GM19043 (cell line): ENCODE measurements around the gene TMEM81.

ENCODE experiments used
- ATAC-seq: cut with Tn5 transposase; IDR thresholded peaks from one replicate; pipeline ENCODE4 v1.9.1; 2021; ENCODE audit warnings: low read depth; ENCODE audit not compliant: unreplicated experiment

The TMEM81 gene

GRCh38 chr1:205061665-205062069 is 22.6 kb downstream of the TMEM81 start:
- no peak for ATAC-seq

- ATAC-seq, result no peak
Measured at GRCh38 chr1:205061227-205061626, 23.0 kb downstream of the TMEM81 start.

GRCh38 chr1:205060746-205061145 is 23.5 kb downstream of the TMEM81 start:
- no peak for ATAC-seq

GRCh38 chr1:205059660-205060059 is 24.6 kb downstream of the TMEM81 start:
- ATAC-seq, result no peak

GRCh38 chr1:205058853-205059252 is 25.4 kb downstream of the TMEM81 start:
- ATAC-seq, result no peak

- ATAC-seq, result no peak
Measured at GRCh38 chr1:205057808-205058575, 26.3 kb downstream of the TMEM81 start.

GRCh38 chr1:205056956-205057568 is 27.2 kb downstream of the TMEM81 start:
- no peak for ATAC-seq

GRCh38 chr1:205056188-205056611 is 28.1 kb downstream of the TMEM81 start:
- no peak for ATAC-seq

- no peak for ATAC-seq
Measured at GRCh38 chr1:205054013-205054412, 30.2 kb downstream of the TMEM81 start.

- ATAC-seq, result no peak
Measured at GRCh38 chr1:205053296-205053695, 31.0 kb downstream of the TMEM81 start.

GRCh38 chr1:205052690-205053089 is 31.6 kb downstream of the TMEM81 start:
- ATAC-seq, result no peak

- no peak for ATAC-seq
Measured at GRCh38 chr1:205049479-205049878, 34.8 kb downstream of the TMEM81 start.

- ATAC-seq, result no peak
Measured at GRCh38 chr1:205048382-205048781, 35.9 kb downstream of the TMEM81 start.

- no peak for ATAC-seq
Measured at GRCh38 chr1:205047764-205048231, 36.5 kb downstream of the TMEM81 start.

GRCh38 chr1:205046870-205047269 is 37.4 kb downstream of the TMEM81 start:
- no peak for ATAC-seq

GRCh38 chr1:205045146-205045545 is 39.1 kb downstream of the TMEM81 start:
- no peak for ATAC-seq

GRCh38 chr1:205044741-205045140 is 39.5 kb downstream of the TMEM81 start:
- no peak for ATAC-seq

GRCh38 chr1:205043866-205044265 is 40.4 kb downstream of the TMEM81 start:
- no peak for ATAC-seq

GRCh38 chr1:205042911-205043806 is 41.1 kb downstream of the TMEM81 start, which contains the start of gene CNTN2:
Gene CNTN2, plus strand, starts transcription at chr1:205043212. Its CDS starts 9,974 bp downstream, at chr1:205053186.
- no peak for ATAC-seq

- ATAC-seq, result no peak
Measured at GRCh38 chr1:205041998-205042910, 42.0 kb downstream of the TMEM81 start.
